Calu3 (cell line): Measurements from ENCODE around the gene RNF39. TPM values are rescaled to one million over a fixed set of nuclear protein-coding genes. Genes with fewer than 3 reads are reported as not detected.
A peak's percentile ranks its signal among the peaks of the same experiment; 100 is the strongest.

Experiments
- BruUV-seq: library from RNA; stranded (reverse); fragments of 400-500 nt; replicated peaks from 2 replicates; lab custom pipeline; 2021; lab: Mats Ljungman, UMichigan
- CTCF ChIA-PET: fragments of 300-600 bp; sonication (Branson Sonifier 250); formaldehyde crosslinking; loops from one replicate; lab custom pipeline; 2022; ENCODE audit warnings: antibody characterized with exemption; lab: Charles Lee
- DNase-seq: peaks from one replicate; pipeline ENCODE4 v3.0.0; 2022
- H3K27ac Mint-ChIP-seq: one replicate; pipeline ENCODE4 v1.8.0; 2022; ENCODE audit warnings: mixed read lengths; ENCODE audit not compliant: unreplicated experiment
- H3K27me3 Mint-ChIP-seq: one replicate; pipeline ENCODE4 v1.8.0; 2022; ENCODE audit warnings: mixed read lengths; ENCODE audit not compliant: unreplicated experiment
- H3K36me3 Mint-ChIP-seq: one replicate; pipeline ENCODE4 v1.8.0; 2022; ENCODE audit warnings: mild to moderate bottlenecking, moderate library complexity, mixed read lengths; ENCODE audit not compliant: insufficient read depth, unreplicated experiment
- H3K4me1 Mint-ChIP-seq: one replicate; pipeline ENCODE4 v1.8.0; 2022; ENCODE audit warnings: mild to moderate bottlenecking, low read depth, mixed read lengths; ENCODE audit not compliant: unreplicated experiment
- H3K4me3 Mint-ChIP-seq: one replicate; pipeline ENCODE4 v1.8.0; 2022; ENCODE audit warnings: mild to moderate bottlenecking, low read depth, moderate library complexity, mixed read lengths; ENCODE audit not compliant: unreplicated experiment
- H3K9me3 Mint-ChIP-seq: one replicate; pipeline ENCODE4 v1.8.0; 2022; ENCODE audit warnings: low read depth, mixed read lengths; ENCODE audit not compliant: unreplicated experiment
- CTCF ChIP-seq: fragments of 200-600 bp; IDR thresholded peaks from one replicate; pipeline ENCODE4 v1.8.0; 2022; ENCODE audit warnings: antibody characterized with exemption; ENCODE audit not compliant: unreplicated experiment
- intact Hi-C: fragments of 100-400 bp; cut with micrococcal nuclease; formaldehyde crosslinking; loops from one replicate; pipeline ENCODE4 v1.10.0; 2022; ENCODE audit not compliant: unreplicated experiment
- total RNA-seq: library from RNA; stranded (reverse); gene quantifications from 2 replicates; pipeline ENCODE4 v1.2.3, GENCODE V29; 2022

Gene RNF39
- total RNA-seq, 1 experiment from 2014 or later = 1.3 TPM

- no peaks in the 10 kb centered on the region for H3K4me1 Mint-ChIP-seq
- intact Hi-C loops = no loop called here
- DNase-seq = no peak
- H3K27me3 Mint-ChIP-seq = no peaks in the 10 kb centered on the region
- no peak for TF ChIP-seq CTCF
- CTCF ChIA-PET = no interaction called here
- no peaks in the 10 kb centered on the region for H3K9me3 Mint-ChIP-seq
- BruUV-seq = no TSS peak
- peaks cover 4% of the 10 kb centered on the region for H3K36me3 Mint-ChIP-seq
- H3K4me3 Mint-ChIP-seq = no peak overlapping the region
- H3K27ac Mint-ChIP-seq = no peak overlapping the region
Observed at GRCh38 chr6:30055513-30055912, 20.1 kb downstream of the RNF39 start.

GRCh38 chr6:30053682-30054081 lies 21.9 kb downstream of the RNF39 start:
- no peaks in the 10 kb centered on the region for H3K9me3 Mint-ChIP-seq
- H3K27me3 Mint-ChIP-seq = no peaks in the 10 kb centered on the region
- intact Hi-C loops = no loop called here
- BruUV-seq = no TSS peak
- no peak for DNase-seq
- no peak overlapping the region for H3K4me3 Mint-ChIP-seq
- peaks cover 6% of the 10 kb centered on the region for H3K36me3 Mint-ChIP-seq
- CTCF ChIA-PET = no interaction called here
- no peak for TF ChIP-seq CTCF
- no peak overlapping the region for H3K27ac Mint-ChIP-seq
- no peaks in the 10 kb centered on the region for H3K4me1 Mint-ChIP-seq

- no peaks in the 10 kb centered on the region for H3K27me3 Mint-ChIP-seq
- H3K36me3 Mint-ChIP-seq = peaks cover 6% of the 10 kb centered on the region
- no peak for TF ChIP-seq CTCF
- no peak for DNase-seq
- BruUV-seq = no TSS peak
- no peak overlapping the region for H3K27ac Mint-ChIP-seq
- CTCF ChIA-PET = interaction anchor here (0.9 kb wide), 1 partner anchor 121 kb away, joined by 3 read pairs; no protein-coding TSS in a partner anchor
- no peak overlapping the region for H3K4me3 Mint-ChIP-seq
- H3K4me1 Mint-ChIP-seq = peaks cover 30% of the 10 kb centered on the region
- H3K9me3 Mint-ChIP-seq = no peaks in the 10 kb centered on the region
- intact Hi-C loops = no loop called here
Observed at GRCh38 chr6:30047220-30047619, 28.3 kb downstream of the RNF39 start.

- Mint-ChIP-seq H3K27ac (no peak overlapping the region), H3K36me3 (no peaks in the 10 kb centered on the region), H3K9me3 (no peaks in the 10 kb centered on the region), H3K4me1 (peaks cover 30% of the 10 kb centered on the region), H3K4me3 (no peak overlapping the region), H3K27me3 (no peaks in the 10 kb centered on the region)
- intact Hi-C loops = no loop called here
- TF ChIP-seq CTCF = no peak
- BruUV-seq = no TSS peak
- DNase-seq = peak; percentile 28
- CTCF ChIA-PET = interaction anchor here (0.9 kb wide), 1 partner anchor 58 kb away, joined by 3 read pairs; no protein-coding TSS in a partner anchor
Observed at GRCh38 chr6:30044630-30045029, 30.9 kb downstream of the RNF39 start.
